Esophagus muscularis mucosa (tissue), 4 donors: Measurements from ENCODE around the gene IFT52. TPM values are rescaled to one million over a fixed set of nuclear protein-coding genes. Genes with fewer than 3 reads are reported as not detected.
A peak's percentile ranks its signal among the peaks of the same experiment; 100 is the strongest.
"Not testable (repeated sequence)": the region's sequence is repeated elsewhere in the genome, so short reads cannot be mapped to it uniquely, and the experiment has no call there.

ENCODE experiments used
- DNase-seq: peaks from one replicate; pipeline ENCODE4 v3.0.0-alpha.2; 2017; ENCODE audit errors: extremely low spot score
- H3K27ac ChIP-seq, 4 donors: fragments of 200-600 bp; sonication (generic); replicated peaks in 1 of 4; 1 replicate in 3 of 4; 2 replicates in 1 of 4; pipeline ENCODE4 v1.5.1; 2016 to 2019; ENCODE audit warnings: mild to moderate bottlenecking in 1 of 4
- H3K27me3 ChIP-seq, 4 donors: fragments of 200-600 bp; sonication (generic); one replicate each; pipeline versions ENCODE4 v1.5.1 to v1.6.0; 2016 to 2019
- H3K36me3 ChIP-seq, 4 donors: fragments of 200-600 bp; sonication (generic); one replicate each; pipeline ENCODE4 v1.5.1; 2016 to 2019
- H3K4me1 ChIP-seq, 4 donors: fragments of 200-600 bp; sonication (generic); one replicate each; pipeline ENCODE4 v1.5.1; 2016 to 2019
- H3K4me3 ChIP-seq, 4 donors: fragments of 200-600 bp; sonication (generic); 1 replicate in 2 of 4; 2 replicates in 2 of 4; pipeline ENCODE4 v1.5.1; 2016 to 2019; ENCODE audit warnings: mild to moderate bottlenecking in 4 of 4, moderate library complexity in 1 of 4
- H3K9me3 ChIP-seq, 4 donors: fragments of 200-600 bp; sonication (generic); 1 replicate in 3 of 4; 2 replicates in 1 of 4; pipeline ENCODE4 v1.5.1; 2016 to 2019
- CTCF ChIP-seq, 3 experiments: fragments of 200-600 bp in 2 of 3; fragments of 450-650 bp in 1 of 3; sonication (generic) in 2 of 3; IDR thresholded peaks; one replicate each; pipeline ENCODE4 v1.5.1; 2017 to 2019; ENCODE audit warnings: antibody characterized with exemption in 3 of 3, mild to moderate bottlenecking in 2 of 3, moderate library complexity in 1 of 3
- EP300 ChIP-seq: sonication (generic); formaldehyde crosslinking; IDR thresholded peaks from one replicate; pipeline ENCODE4 v1.6.1; 2017; ENCODE audit warnings: antibody characterized with exemption
- POLR2A ChIP-seq: fragments of 450-650 bp; IDR thresholded peaks from one replicate; pipeline ENCODE4 v1.6.1; 2017; ENCODE audit warnings: antibody characterized with exemption, moderate library complexity, mild to moderate bottlenecking, low read depth
- POLR2AphosphoS5 ChIP-seq, 2 donors: sonication (generic); formaldehyde crosslinking; IDR thresholded peaks; one replicate each; pipeline ENCODE4 v1.6.1; 2017; ENCODE audit warnings: antibody characterized with exemption in 2 of 2
- WGBS: methylation state at CpG from one replicate; pipeline ENCODE4 v1.1.5; 2018; 5-methylcytosine and 5-hydroxymethylcytosine counted together
- intact Hi-C: fragments of 100-400 bp; cut with DNase I; formaldehyde crosslinking; loops from one replicate; pipeline ENCODE4 v1.15.1; 2023
- total RNA-seq, 4 donors: library from RNA; depleted of rRNA; stranded (reverse); fragments of >200 nt; gene quantifications; one replicate each; pipeline versions ENCODE4 v1.1.0 to v1.2.1, GENCODE V29; 2016

The IFT52 gene
- total RNA-seq, 4 donors from 2014 or later: 17.4 to 20.9 (median 18.9) TPM

- DNase-seq: no peak
- TF ChIP-seq POLR2A (no peak), POLR2AphosphoS5 (IDR thresholded peaks at IDR 0.05) (no peak), EP300 (no peak), CTCF (IDR thresholded peaks at IDR 0.05) (no peak)
- no peaks in the 10 kb centered on the region for H3K27me3 ChIP-seq
- no peaks in the 10 kb centered on the region for H3K36me3 ChIP-seq
- intact Hi-C loops: loop anchor here (10.0 kb wide), 1 partner anchor 132 kb away; the partner anchor contains the start of gene SRSF6
- H3K4me3 ChIP-seq: no peak overlapping the region
- H3K9me3 ChIP-seq: no peaks in the 10 kb centered on the region
- H3K4me1 ChIP-seq: peaks cover 10 to 16% (median 13%) of the 10 kb centered on the region in 4 donors
- WGBS: 89% methylated on average over 8 of the region's 8 CpGs
- H3K27ac ChIP-seq: no peak overlapping the region
Observed at GRCh38 chr20:43586641-43587040, 4.1 kb upstream of the IFT52 start.

GRCh38 chr20:43588526-43588925, 2.2 kb upstream of the IFT52 start:
- H3K4me3 ChIP-seq, H3K27ac ChIP-seq, H3K36me3 ChIP-seq, H3K9me3 ChIP-seq, DNase-seq, H3K27me3 ChIP-seq: not testable (repeated sequence)
- 95% methylated on average over 10 of the region's 10 CpGs for WGBS
- intact Hi-C loops: loop anchor here (10.0 kb wide), 1 partner anchor 134 kb away; the partner anchor contains the start of gene SRSF6
- peaks cover 14 to 25% (median 22%) of the 10 kb centered on the region in 4 donors for H3K4me1 ChIP-seq

- H3K4me3 ChIP-seq: peak overlapping the region; percentile 65 to 99 (median 76)
- intact Hi-C loops: no loop called here
- 24% methylated on average over 9 of the region's 9 CpGs for WGBS
- DNase-seq: no peak
- no peak for TF ChIP-seq POLR2A
- TF ChIP-seq EP300: no peak
- no peak for TF ChIP-seq CTCF (IDR thresholded peaks at IDR 0.05)
- no peak for TF ChIP-seq POLR2AphosphoS5 (IDR thresholded peaks at IDR 0.05)
- no peaks in the 10 kb centered on the region for H3K27me3 ChIP-seq
- peaks cover 14 to 25% (median 22%) of the 10 kb centered on the region in 4 donors for H3K4me1 ChIP-seq
- H3K9me3 ChIP-seq: no peaks in the 10 kb centered on the region
- peaks cover 3 to 10% (median 5%) of the 10 kb centered on the region in 4 donors for H3K36me3 ChIP-seq
- peak overlapping the region; percentile 78 to 88 (median 83) for H3K27ac ChIP-seq
Observed at GRCh38 chr20:43590036-43590391, 723 bp upstream of the IFT52 start.

GRCh38 chr20:43601960-43602359, 11.2 kb downstream of the IFT52 start:
- H3K36me3 ChIP-seq: peaks cover 39 to 77% (median 62%) of the 10 kb centered on the region in 4 donors
- H3K4me3 ChIP-seq, H3K4me1 ChIP-seq, H3K9me3 ChIP-seq, intact Hi-C loops, H3K27me3 ChIP-seq, DNase-seq, H3K27ac ChIP-seq: not testable (repeated sequence)
- WGBS: 90% methylated on average over 8 of the region's 8 CpGs

- peaks cover 33 to 77% (median 60%) of the 10 kb centered on the region in 4 donors for H3K36me3 ChIP-seq
- H3K9me3 ChIP-seq: no peaks in the 10 kb centered on the region
- 93% methylated on average over 1 of the region's 1 CpG for WGBS
- intact Hi-C loops: no loop called here
- no peaks in the 10 kb centered on the region for H3K4me1 ChIP-seq
- no peak for TF ChIP-seq EP300
- TF ChIP-seq CTCF (IDR thresholded peaks at IDR 0.05): no peak
- TF ChIP-seq POLR2AphosphoS5 (IDR thresholded peaks at IDR 0.05): no peak
- TF ChIP-seq POLR2A: no peak
- no peaks in the 10 kb centered on the region for H3K27me3 ChIP-seq
- no peak overlapping the region for H3K27ac ChIP-seq
- no peak for DNase-seq
- no peak overlapping the region for H3K4me3 ChIP-seq
Observed at GRCh38 chr20:43603124-43603523, 12.4 kb downstream of the IFT52 start.

GRCh38 chr20:43605715-43606114, 15.0 kb downstream of the IFT52 start:
- no peaks in the 10 kb centered on the region for H3K27me3 ChIP-seq
- DNase-seq: no peak
- intact Hi-C loops: no loop called here
- H3K4me1 ChIP-seq: no peaks in the 10 kb centered on the region
- no peak overlapping the region for H3K4me3 ChIP-seq
- TF ChIP-seq POLR2AphosphoS5 (IDR thresholded peaks at IDR 0.05) (no peak), POLR2A (no peak), EP300 (no peak), CTCF (IDR thresholded peaks at IDR 0.05) (no peak)
- H3K27ac ChIP-seq: no peak overlapping the region
- H3K36me3 ChIP-seq: peaks cover 20 to 62% (median 39%) of the 10 kb centered on the region in 4 donors
- no peaks in the 10 kb centered on the region for H3K9me3 ChIP-seq
- whole genome bisulfite sequencing: 96% methylated on average over 9 of the region's 9 CpGs

- H3K4me1 ChIP-seq, H3K4me3 ChIP-seq, H3K27ac ChIP-seq, H3K27me3 ChIP-seq, intact Hi-C loops, H3K9me3 ChIP-seq, DNase-seq: not testable (repeated sequence)
- H3K36me3 ChIP-seq: peaks cover 26 to 77% (median 47%) of the 10 kb centered on the region in 4 donors
- WGBS: 97% methylated on average over 15 of the region's 30 CpGs
Observed at GRCh38 chr20:43607278-43607677, 16.5 kb downstream of the IFT52 start.
